ENCODE data around the gene FAM204A.

FAM204A gene

DNA sequence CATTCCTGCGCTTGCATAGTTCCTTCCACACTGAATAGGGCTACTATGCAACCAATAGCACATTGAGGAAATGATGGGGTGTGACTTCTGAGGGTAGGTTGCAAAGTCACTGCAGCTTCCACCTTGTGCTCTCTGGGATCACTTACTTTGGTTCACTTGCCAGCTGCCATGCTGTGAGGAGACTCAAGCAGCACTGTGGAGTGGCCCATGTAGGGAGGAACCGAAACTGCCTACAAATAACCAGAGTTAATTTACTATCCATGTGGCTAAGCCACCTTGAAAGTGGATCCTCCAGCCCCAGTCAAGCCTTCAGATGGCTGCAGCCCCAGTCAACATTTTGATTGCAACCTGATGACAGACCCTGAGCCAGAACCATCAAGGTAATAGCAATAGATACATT is 64.3 kb downstream of the FAM204A start:
- DNase-seq (ENCODE audit: low spot score) = no peak

DNA sequence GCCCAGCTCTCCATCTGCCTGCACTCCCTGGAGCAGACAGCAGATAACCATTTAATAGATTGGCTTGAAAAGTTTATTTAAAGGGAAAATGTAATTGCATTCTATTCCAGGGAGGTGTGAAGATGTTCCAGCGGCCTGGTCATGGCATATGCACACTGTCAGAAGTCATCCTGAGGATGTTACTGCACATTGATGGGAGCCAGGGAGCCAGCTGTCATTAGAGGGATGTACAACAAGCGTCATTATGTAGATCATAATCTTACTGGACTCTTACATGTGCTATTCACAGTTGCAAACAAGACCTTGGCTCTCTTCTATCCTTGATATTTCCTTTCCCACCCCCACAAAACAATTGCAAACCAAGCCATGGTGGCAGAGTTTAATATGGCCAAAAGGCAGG is 65.4 kb downstream of the FAM204A start:
- no peak for DNase-seq (ENCODE audit: low spot score)

DNA sequence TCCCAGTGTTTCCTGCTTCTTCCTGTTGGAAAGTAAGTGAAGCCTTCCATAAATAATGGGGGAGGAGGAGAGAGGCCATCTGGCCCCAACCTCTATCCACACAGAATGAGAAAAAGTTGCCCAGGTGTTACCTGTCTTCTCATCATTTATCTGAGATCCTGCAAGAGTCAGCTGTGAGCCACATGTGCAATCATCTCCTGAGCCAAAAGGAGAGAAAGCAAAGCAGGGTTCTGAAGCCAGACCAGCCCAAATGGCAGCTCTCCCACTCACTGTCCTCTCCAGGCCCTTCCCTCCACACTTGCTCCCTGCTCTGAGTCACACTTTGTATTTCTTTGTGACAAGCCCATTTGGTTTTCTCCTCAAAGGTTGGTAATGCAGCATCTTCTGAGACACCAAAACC is 65.9 kb downstream of the FAM204A start:
- DNase-seq (ENCODE audit: low spot score) = no peak

DNA sequence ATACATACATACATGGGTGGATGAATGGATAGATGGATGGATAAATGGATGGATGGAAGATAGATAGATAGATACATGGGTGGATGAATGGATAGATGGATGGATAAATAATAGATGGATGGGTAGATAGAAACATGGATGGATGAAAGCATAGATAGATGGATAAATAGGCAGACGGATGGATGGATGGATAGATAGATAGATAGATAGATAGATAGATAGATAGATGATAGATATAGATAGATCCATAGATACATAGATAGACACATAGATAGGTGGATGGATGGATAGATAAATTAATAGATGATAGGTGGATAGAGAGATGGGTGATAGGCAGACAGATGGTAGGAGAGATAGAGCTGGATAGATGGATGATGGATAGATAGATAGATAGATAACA is 68.5 kb downstream of the FAM204A start:
- no peak for DNase-seq (ENCODE audit: low spot score)

DNA sequence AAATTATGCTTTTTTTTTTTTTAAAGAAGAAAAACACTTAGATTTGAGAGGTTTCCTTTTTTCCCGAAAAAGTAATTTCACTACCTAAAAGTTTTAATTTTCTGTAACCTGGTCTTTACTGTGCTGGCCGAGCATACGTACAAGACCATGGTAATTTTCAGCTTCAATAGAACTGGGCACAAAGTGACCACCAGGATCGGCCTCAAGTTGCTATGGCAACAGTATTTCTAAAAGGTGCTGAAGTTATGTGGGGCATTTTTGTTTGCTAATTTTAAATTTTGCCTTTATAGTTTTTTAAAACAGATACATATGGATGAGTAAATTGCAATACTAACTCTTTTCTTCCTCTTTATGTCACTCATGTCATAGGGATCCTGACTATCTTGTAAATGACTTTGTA is 69.4 kb downstream of the FAM204A start:
- no peak for DNase-seq (ENCODE audit: low spot score)

DNA sequence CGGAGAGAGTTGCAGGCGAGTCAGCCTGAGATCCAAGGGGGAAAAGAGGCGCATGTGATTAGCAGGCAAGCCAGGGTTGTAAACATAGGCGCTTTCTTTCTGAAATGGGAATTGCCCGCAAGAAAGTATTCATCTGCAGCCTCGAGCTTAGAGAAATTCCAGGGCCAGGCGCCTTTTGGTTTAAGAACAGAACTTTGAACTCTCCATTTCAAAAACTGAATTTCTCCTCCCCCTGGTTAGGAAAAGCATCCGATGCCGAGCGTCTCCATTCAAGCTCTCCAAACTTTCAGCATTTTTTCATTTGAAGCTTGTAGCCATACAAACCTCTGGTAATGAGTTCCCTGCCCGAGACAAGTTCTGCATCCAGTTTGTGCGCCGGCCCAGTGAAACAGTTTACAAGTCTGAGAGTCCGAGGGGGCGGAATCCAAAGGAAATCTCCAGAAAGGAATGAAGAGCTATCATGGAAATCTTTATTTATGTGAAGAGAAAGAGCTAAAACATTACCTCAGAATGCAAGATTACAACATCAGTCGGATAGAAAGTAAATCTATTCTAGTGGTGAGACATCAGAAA is 69.9 kb downstream of the FAM204A start:
- no peak for DNase-seq (ENCODE audit: low spot score)

DNA sequence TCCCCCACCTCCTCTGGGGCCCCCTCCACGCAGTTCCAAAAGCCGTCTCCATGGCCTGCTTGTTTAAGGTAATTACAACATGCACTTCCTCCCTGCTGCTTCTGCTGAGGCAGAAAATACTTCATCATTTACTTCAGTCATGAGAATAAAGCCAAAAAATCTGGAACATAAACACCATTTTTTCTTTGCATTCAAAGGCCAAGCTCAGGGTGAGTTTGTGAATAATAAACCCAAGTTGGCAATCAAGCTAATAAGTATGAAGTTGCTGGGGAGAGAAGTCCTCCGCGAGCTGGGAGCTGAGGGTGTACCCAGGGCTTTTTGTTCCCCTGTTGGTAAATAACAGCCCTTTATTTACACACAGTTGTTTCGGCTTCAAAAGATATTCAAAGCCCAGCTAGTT is 70.5 kb downstream of the FAM204A start:
- DNase-seq (ENCODE audit: low spot score) = no peak

DNA sequence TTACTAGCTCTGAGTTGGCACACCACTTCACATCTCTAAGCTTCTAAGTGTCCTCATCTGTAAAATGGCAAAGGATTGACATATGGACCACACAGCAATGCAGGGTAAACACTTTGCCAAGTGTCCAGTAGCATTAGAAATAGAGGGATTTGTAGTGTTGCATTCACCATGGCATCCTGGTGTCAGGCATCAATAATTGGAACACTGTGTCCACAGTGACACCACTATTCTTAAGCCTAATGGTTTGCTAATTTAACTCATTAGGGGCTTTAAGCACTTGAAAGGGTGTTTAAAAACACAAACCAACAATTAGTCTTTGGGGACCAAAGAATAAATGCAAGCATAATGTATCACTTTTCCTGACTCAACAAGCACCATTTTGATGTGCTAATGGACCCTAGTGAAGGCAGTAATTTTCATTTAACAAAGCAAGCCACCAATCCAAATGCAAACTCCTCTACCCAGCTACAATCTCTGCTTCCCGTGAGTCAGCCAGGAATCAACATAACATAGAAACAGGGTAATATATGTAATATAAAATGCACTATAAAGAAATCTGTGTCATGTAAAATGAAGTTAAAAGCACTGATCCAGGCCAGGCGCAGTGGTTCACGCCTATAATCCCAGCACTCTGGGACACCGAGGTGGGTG is 75.9 kb downstream of the FAM204A start:
- no peak for DNase-seq (ENCODE audit: low spot score)

DNA sequence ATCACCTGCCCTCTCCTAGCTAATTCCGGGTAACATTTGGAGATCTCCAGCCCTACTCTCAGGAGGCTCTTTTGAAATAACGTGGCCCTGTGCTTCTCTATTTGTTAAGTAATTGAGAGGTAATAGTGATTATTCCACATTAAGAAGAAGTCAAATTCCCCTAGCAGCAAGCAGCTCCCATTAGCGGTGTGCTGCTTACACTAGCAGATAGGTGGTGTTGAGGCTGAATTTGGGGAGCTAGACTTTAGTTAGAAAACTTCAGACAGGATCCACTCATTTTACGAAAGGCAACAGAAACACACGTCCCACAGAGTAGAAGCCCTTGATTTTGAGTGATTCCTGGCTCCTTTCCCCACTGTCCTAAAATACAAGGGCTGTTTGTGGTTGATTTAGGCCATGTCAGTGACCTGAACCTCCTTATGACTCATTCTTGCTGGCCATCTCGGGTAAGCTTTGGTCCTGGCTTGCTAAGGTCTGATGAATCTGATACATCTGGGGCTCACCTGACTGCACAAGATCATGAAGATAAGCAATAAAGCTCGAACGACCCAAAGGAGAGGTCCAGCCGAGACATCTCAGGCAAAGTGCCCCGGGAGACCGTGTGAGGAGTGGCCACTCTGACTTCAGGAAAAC is 77.2 kb downstream of the FAM204A start:
- no peak for DNase-seq (ENCODE audit: low spot score)

DNA sequence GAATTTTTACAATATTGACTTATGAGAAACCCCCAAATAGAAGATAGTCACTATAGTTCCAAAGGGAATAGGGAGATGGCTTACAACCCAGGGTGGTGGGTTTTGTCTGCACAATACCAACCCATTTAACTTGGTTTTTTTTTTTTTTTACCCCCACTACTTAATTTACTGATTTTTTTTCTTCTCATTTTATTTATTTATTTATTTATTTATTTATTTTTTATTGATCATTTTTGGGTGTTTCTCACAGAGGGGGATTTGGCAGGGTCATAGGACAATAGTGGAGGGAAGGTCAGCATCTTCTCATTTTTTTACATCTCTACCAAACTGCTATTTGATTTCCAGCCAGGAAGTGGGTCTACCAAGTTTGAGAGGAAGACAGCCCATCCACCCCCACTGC is 77.9 kb downstream of the FAM204A start:
- no peak for DNase-seq (ENCODE audit: low spot score)

DNA sequence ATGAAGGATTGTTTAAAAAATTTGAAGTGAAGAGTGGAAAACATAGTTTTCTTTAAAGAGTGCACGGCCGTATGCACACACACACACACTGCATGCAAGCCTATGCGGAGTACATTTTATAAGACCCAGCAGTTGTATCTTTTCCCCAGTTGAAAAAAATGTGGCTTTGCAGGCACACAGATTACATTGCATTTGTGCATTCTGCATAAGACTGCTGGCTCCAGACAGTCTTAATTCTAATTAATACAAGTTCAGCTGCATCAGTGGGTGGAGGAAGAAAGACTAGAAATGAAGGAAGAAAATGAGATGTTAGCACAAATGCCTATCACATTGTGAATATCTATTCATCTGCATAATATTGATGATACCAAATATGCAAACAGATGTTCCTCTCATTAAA is 79.6 kb downstream of the FAM204A start:
- no peak for DNase-seq (ENCODE audit: low spot score)

DNA sequence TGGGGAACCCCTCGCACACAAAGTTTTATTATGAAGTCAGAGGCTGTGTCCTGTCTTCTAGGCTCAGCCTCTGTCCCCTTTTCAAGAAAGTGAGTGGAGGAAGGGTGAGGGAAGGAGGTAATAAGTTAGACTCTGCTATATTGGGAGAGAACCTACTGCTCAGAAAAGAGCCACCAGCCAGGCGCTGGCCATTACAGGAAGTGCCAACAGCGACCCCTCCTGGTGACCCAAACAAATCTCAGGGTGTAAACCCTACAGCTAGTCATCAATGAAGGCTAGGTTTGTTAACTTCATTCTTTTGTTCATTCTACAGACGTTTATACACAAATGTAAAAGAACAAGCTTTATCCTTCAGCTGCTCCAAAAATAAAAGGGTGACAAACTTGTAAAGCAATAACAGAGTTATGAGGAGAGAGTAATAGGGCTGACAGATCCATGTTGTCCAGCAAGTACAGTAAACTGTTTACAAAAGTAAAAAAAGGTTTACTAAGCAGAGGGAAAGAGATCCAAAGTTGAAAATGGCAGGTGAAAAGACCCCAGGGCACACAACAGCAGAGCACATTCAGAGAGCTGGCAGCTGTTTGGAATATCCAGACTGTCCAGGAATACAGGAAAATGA is 82.7 kb downstream of the FAM204A start:
- peak; percentile 28 for DNase-seq (ENCODE audit: low spot score)

DNA sequence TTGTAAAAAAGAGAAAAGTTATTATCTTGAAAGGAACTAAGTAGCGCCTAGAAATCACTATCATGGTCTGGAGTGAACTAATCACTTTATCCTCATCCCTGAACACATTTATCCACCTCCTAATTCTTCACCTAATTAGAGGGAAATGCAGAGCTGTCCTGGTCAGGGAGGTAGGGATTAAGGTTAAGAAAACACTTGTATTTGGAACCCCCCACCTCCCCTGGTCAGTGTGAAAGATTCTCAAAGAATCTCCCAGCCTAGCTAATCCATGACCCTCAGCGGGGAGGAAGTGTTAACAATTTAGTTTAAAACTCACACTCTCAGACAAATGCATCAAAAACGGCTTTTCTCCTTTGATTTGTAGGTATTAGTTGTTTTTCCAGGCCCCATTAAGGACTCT is 83.8 kb downstream of the FAM204A start:
- no peak for DNase-seq (ENCODE audit: low spot score)

DNA sequence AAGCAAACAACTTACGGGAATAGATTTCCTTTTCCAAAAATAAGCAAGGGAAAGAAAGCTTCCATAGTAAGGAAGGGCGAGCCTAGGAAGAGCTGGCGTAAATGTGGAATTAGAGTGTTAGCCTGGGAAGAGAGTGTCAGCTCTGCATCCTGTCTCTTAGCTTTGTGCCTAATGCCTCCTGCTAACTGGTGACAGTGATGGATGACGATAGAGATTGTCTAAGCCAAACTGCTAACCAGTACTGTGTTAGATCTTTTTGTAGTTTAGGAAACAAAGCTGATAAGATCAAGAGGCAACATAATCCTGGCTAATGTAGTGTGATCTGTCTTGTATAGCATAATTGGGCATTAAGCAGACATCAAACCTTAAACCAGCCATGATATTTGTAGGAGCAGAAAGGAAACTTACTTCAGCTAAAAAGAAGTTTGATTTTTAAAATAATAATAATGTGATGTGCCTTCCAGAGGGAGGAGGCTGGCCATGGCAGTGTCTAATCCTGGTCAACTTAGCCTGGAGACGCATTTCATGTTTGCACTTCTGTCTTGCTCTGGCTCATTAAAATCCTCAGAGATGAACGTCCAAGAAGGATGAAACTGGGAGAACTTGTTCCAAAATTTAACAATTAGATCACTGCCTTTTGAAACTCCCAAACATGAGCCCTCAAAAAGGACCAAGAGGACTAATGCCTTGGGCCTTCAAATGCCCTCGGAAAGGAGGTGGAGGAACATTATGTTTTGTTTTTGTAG is 85.1 kb downstream of the FAM204A start:
- no peak for DNase-seq (ENCODE audit: low spot score)

DNA sequence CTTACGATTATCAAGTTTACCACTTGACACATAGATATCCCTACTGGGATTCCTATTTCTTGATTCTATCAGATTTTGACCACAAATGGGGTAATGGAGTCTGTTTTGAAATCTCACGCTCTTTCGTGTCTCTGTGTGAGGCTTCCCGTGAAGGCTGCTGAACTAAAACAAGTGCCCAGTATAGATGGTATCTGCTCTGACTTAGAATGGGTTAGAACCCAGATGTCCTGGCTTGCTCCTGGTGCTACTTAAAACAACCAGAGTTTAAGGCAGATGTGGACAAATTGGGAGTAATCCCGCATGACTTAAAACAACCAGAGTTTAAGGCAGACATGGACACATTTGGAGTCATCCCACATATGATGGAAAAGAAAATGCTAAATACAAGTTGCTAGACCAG is 85.9 kb downstream of the FAM204A start:
- no peak for DNase-seq (ENCODE audit: low spot score)

DNA sequence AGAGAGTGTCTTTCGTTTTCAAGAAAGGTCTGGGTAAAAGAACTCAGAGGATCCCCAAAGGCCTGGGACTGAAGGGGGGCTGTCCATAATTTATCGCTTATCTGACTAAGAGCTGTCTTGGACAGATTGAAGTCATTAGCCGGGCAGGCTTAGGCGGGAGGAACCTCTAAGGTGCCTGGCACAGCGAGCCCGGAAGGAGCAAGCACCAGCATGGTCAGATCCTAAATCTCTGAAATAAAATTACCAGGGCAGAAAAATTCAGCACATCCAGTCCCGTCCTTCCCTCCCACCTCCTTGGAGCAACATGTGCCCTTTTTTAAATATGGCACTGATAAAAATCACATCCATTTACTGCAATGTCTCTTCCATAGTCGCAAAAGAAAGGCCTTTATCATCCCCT is 86.8 kb downstream of the FAM204A start:
- DNase-seq (ENCODE audit: low spot score) = no peak

DNA sequence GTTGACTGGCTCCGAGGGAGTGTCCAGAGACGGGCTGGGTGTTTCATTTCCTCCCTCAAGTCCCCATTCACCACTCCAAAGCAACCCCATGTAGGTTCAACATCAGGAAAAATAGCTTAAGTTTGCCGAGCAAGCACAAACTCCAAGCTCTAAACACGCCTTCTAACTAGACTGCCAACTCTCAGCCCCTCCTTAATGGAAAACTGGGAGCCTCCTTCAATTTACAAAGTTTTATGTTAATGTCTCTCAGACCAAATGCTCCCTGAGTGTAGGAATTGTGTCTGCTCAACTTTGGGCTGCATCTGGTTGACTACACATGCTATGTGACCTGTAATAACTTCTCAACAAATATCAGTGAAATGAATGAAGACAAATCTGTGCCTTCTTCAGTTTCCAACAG is 87.5 kb downstream of the FAM204A start:
- no peak for DNase-seq (ENCODE audit: low spot score)

DNA sequence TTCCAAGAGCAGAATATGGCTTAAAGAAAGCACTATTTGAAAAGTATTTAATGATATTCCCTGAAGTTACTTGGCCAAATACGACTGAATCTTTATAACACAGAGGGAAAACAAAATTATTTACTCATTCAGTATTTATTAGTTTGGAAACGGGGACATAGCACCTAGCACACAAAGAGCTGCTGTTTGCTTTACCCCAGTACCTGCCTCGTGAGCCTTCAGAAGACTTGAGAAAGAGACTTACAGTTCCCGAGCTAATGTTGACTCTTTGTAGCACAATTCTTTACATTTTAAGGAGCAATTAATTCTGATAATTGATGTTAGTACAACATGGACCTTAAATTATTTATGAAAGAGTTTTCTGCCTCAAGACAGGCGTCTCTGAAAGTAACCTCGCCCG is 88.7 kb downstream of the FAM204A start:
- no peak for DNase-seq (ENCODE audit: low spot score)

DNA sequence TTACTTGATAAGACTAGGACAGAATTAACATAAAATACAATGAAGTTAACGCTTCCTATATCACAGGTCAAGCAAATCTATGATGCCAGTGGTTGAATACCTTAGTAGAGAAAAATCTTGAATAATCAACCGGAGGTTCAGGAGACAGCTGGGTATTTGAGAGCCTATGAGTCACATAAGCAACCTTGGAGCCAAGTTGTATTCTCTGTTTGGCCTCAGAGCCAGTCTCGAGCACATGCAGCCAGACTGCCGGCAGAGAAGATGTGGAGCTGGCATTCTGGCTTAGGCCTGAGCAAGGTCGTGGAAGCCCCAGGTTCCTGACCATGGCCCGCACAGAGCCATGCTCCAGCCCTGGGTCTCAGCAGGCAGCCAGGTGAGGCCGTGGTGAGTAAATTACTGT is 90.3 kb downstream of the FAM204A start:
- no peak for DNase-seq (ENCODE audit: low spot score)

DNA sequence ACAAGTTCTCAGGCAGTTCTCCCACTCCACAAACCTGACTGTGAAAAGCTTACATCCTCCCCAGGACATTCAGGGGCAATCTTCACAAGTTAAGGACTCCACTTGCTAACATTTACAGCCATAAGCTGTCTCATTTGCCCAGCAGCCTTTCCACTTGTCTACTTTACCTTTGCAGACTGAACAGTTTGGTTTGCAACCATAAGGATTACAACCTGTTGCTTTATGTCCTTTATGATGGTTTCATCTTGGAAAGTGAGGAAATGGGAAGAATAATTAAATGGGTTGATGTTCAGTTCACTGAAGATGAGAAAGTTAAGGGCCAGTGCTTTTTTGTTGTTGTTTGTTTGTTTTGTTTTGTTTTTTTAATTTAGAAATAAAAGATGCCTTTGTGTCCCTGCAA is 92.4 kb downstream of the FAM204A start:
- no peak for DNase-seq (ENCODE audit: low spot score)
